ENCODE results near the gene MIA3. TPM values are rescaled to one million over a fixed set of nuclear protein-coding genes. Genes with fewer than 3 reads are reported as not detected.

The MIA3 gene
- polyA plus RNA-seq, 1 of the 3 experiments (the other 2 are of a cell fraction): 51.4 TPM

- Histone ChIP-seq H3K9ac (no peak overlapping the region), H3F3A (replicated peaks; ENCODE audit: insufficient read depth) (peaks cover 5% of the 10 kb centered on the region), H2AFZ (ENCODE audit: low read depth) (no peak overlapping the region), H3K79me2 (ENCODE audit: insufficient read depth) (no peaks in the 10 kb centered on the region), H4K20me1 (ENCODE audit: insufficient read depth) (no peaks in the 10 kb centered on the region), H3K4me2 (no peak overlapping the region), H3K9me3 (no peaks in the 10 kb centered on the region), H3K9me2 (no peaks in the 10 kb centered on the region), H3K4me1 (ENCODE audit: control insufficient read depth in 1 of 2, insufficient read depth in 2 of 2, low read depth in 1 of 2, low read length in 1 of 2) (no peaks in the 10 kb centered on the region), H3K27me3 (ENCODE audit: insufficient read depth) (no peaks in the 10 kb centered on the region), H3K27ac (ENCODE audit: low read depth in 2 of 2, low read length in 1 of 2) (no peak overlapping the region), H3K4me3 (ENCODE audit: low read depth in 2 of 2, low read length in 1 of 2) (no peak overlapping the region), H3K36me3 (replicated peaks in 1 of 2; ENCODE audit: control insufficient read depth in 1 of 2, insufficient read depth in 2 of 2, low read length in 1 of 2) (peaks cover 82 to 97% of the 10 kb centered on the region in 2 experiments)
- WGBS (ENCODE audit: low lambda C conversion rate): 90% methylated on average over 2 of the region's 2 CpGs
- DNase-seq: no peak
- POLR2A ChIA-PET: interaction anchor here (1.0 kb wide), 1 partner anchor 14 kb away, joined by 3 read pairs; no protein-coding TSS in a partner anchor
- TF ChIP-seq CHD2 (IDR thresholded peaks at IDR 0.05; ENCODE audit: low read length, partially characterized antibody) (no peak), FOSL2 (IDR thresholded peaks at IDR 0.05; ENCODE audit: borderline replicate concordance, low read depth) (no peak), MEF2A (IDR thresholded peaks at IDR 0.05; ENCODE audit: borderline replicate concordance, low read depth) (no peak), SIN3A (IDR thresholded peaks at IDR 0.05; ENCODE audit: borderline replicate concordance, low read depth, low read length) (no peak), CTCF (IDR thresholded peaks at IDR 0.05) (no peak), ELF1 (IDR thresholded peaks at IDR 0.05) (no peak), POLR2AphosphoS5 (IDR thresholded peaks at IDR 0.05; ENCODE audit: low read depth, low read length) (no peak), EP300 (IDR thresholded peaks at IDR 0.05; ENCODE audit: borderline replicate concordance in 1 of 2, low read depth in 1 of 2, low read length in 1 of 2) (no peak)
- TF ChIP-seq, protein P1, sequence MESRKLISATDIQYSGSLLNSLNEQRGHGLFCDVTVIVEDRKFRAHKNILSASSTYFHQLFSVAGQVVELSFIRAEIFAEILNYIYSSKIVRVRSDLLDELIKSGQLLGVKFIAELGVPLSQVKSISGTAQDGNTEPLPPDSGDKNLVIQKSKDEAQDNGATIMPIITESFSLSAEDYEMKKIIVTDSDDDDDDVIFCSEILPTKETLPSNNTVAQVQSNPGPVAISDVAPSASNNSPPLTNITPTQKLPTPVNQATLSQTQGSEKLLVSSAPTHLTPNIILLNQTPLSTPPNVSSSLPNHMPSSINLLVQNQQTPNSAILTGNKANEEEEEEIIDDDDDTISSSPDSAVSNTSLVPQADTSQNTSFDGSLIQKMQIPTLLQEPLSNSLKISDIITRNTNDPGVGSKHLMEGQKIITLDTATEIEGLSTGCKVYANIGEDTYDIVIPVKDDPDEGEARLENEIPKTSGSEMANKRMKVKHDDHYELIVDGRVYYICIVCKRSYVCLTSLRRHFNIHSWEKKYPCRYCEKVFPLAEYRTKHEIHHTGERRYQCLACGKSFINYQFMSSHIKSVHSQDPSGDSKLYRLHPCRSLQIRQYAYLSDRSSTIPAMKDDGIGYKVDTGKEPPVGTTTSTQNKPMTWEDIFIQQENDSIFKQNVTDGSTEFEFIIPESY (IDR thresholded peaks at IDR 0.05; ENCODE audit: borderline replicate concordance, low read depth): no peak
- CTCF ChIA-PET: interaction anchor here (0.9 to 1.6 kb wide), 2 partner anchors 12 to 23 kb away, joined by 3 read pairs; no protein-coding TSS in a partner anchor
Observed at GRCh38 chr1:222657899-222658298, 40.0 kb downstream of the MIA3 start.

DNA sequence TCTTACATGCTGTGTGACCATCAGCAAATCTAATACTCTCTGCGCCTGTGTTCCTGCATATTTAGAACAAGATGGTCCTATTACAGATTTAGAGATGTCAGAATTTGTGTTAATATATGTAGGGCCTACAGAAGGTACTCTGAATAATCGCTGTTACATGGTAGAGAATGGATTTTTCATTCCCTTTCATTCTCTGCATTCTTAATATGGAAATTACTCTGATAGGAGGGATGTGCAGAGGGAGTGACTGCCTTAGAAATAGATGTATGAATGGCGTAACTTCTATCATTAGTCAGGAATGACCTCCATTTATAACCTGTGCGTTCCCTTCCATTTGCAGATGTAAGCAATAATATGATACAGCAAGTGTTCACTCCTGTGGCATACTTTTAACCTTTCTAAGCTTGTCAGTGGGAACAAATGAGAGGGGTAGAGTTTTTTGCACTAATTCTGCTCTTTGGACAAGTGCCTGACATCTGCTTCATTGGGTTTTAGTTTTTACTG is 45.6 kb downstream of the MIA3 start:
- Histone ChIP-seq H3K9me3 (no peaks in the 10 kb centered on the region), H3K27me3 (ENCODE audit: insufficient read depth) (no peaks in the 10 kb centered on the region), H4K20me1 (ENCODE audit: insufficient read depth) (no peaks in the 10 kb centered on the region), H2AFZ (ENCODE audit: low read depth) (no peak overlapping the region), H3K27ac (ENCODE audit: low read depth in 2 of 2, low read length in 1 of 2) (no peak overlapping the region), H3K9me2 (no peaks in the 10 kb centered on the region), H3K4me3 (ENCODE audit: low read depth in 2 of 2, low read length in 1 of 2) (no peak overlapping the region), H3K9ac (no peak overlapping the region), H3K4me2 (no peak overlapping the region), H3F3A (replicated peaks; ENCODE audit: insufficient read depth) (peaks cover 26% of the 10 kb centered on the region), H3K36me3 (replicated peaks in 1 of 2; ENCODE audit: control insufficient read depth in 1 of 2, insufficient read depth in 2 of 2, low read length in 1 of 2) (peaks cover 80 to 95% of the 10 kb centered on the region in 2 experiments), H3K4me1 (ENCODE audit: control insufficient read depth in 1 of 2, insufficient read depth in 2 of 2, low read depth in 1 of 2, low read length in 1 of 2) (peaks cover 0 to 6% of the 10 kb centered on the region in 2 experiments; a peak in 2 of 4 replicates), H3K79me2 (ENCODE audit: insufficient read depth) (peaks cover 11% of the 10 kb centered on the region; the same call in 1 of the 2 replicates)
- no peak for DNase-seq
- CTCF ChIA-PET: no interaction called here
- WGBS (ENCODE audit: low lambda C conversion rate): 94% methylated on average over 4 of the region's 4 CpGs
- POLR2A ChIA-PET: interaction anchor here (0.9 kb wide), 1 partner anchor 16 kb away, joined by 4 read pairs; no protein-coding TSS in a partner anchor
- TF ChIP-seq POLR2AphosphoS5 (IDR thresholded peaks at IDR 0.05; ENCODE audit: low read depth, low read length) (no peak), CHD2 (IDR thresholded peaks at IDR 0.05; ENCODE audit: low read length, partially characterized antibody) (no peak), RXRA (IDR thresholded peaks at IDR 0.05; ENCODE audit: borderline replicate concordance, low read depth) (no peak), NFIC (IDR thresholded peaks at IDR 0.05; ENCODE audit: borderline replicate concordance) (no peak), RCOR1 (IDR thresholded peaks at IDR 0.05; ENCODE audit: low read length) (no peak), NRF1 (IDR thresholded peaks at IDR 0.05; ENCODE audit: low read depth, low read length) (no peak), FOXM1 (IDR thresholded peaks at IDR 0.05; ENCODE audit: low read depth) (no peak), MXI1 (IDR thresholded peaks at IDR 0.05; ENCODE audit: low read depth, low read length) (no peak), RFX5 (IDR thresholded peaks at IDR 0.05; ENCODE audit: low read length) (no peak), TCF12 (IDR thresholded peaks at IDR 0.05) (no peak)
- TF ChIP-seq, protein P2, sequence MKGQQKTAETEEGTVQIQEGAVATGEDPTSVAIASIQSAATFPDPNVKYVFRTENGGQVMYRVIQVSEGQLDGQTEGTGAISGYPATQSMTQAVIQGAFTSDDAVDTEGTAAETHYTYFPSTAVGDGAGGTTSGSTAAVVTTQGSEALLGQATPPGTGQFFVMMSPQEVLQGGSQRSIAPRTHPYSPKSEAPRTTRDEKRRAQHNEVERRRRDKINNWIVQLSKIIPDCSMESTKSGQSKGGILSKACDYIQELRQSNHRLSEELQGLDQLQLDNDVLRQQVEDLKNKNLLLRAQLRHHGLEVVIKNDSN (IDR thresholded peaks at IDR 0.05; ENCODE audit: borderline replicate concordance, low read depth): no peak
- TF ChIP-seq, protein P3, sequence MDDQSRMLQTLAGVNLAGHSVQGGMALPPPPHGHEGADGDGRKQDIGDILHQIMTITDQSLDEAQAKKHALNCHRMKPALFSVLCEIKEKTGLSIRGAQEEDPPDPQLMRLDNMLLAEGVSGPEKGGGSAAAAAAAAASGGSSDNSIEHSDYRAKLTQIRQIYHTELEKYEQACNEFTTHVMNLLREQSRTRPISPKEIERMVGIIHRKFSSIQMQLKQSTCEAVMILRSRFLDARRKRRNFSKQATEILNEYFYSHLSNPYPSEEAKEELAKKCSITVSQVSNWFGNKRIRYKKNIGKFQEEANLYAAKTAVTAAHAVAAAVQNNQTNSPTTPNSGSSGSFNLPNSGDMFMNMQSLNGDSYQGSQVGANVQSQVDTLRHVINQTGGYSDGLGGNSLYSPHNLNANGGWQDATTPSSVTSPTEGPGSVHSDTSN (IDR thresholded peaks at IDR 0.05): no peak
- TF ChIP-seq, protein P1 (IDR thresholded peaks at IDR 0.05; ENCODE audit: borderline replicate concordance, low read depth): no peak
